ENCODE results near the gene TTLL12. TPM values are rescaled to one million over a fixed set of nuclear protein-coding genes. Genes with fewer than 3 reads are reported as not detected.

The TTLL12 gene
- total and polyA plus RNA-seq, 2 experiments from 2014 or later = 29.5 to 42.8 TPM

GRCh38 chr22:43210631-43211515 is 23.9 kb upstream of the TTLL12 start:
- no peak overlapping the region for H3K27ac ChIP-seq
- H3F3A ChIP-seq (ENCODE audit: insufficient read depth) = no peaks in the 10 kb centered on the region
- WGBS, 2 experiments (ENCODE audit: low coverage in 1 of 2, low lambda C conversion rate in 2 of 2, missing lambda C conversion rate in 2 of 2) = 75 to 76% methylated on average over 26 to 34 of the region's 34 CpGs
- no peaks in the 10 kb centered on the region for H3K9me3 ChIP-seq (ENCODE audit: low read depth)
- TF ChIP-seq EZH2phosphoT487 (IDR thresholded peaks at IDR 0.05; ENCODE audit: insufficient read depth, low read depth) = no peak
- no peak for TF ChIP-seq EZH2 (IDR thresholded peaks at IDR 0.05; ENCODE audit: insufficient read depth, poor library complexity, severe bottlenecking)
- no peaks in the 10 kb centered on the region for H3K36me3 ChIP-seq (ENCODE audit: low read depth)
- in situ Hi-C loops (cut with MboI) = no loop called here
- H3K9me2 ChIP-seq (ENCODE audit: insufficient read depth) = no peaks in the 10 kb centered on the region
- DNase-seq = no peak
- no peaks in the 10 kb centered on the region for H3K79me2 ChIP-seq (ENCODE audit: insufficient read depth)
- no peak overlapping the region for H3K4me2 ChIP-seq (ENCODE audit: unreplicated experiment)
- H3K4me1 ChIP-seq (ENCODE audit: insufficient read depth) = no peaks in the 10 kb centered on the region
- H4K20me1 ChIP-seq (ENCODE audit: insufficient read depth) = no peaks in the 10 kb centered on the region
- no peak overlapping the region for H3K9ac ChIP-seq
- no peak overlapping the region for H3K4me3 ChIP-seq
- no peaks in the 10 kb centered on the region for H3K27me3 ChIP-seq (replicated peaks; ENCODE audit: insufficient read depth)
- H2AFZ ChIP-seq = no peak overlapping the region

- H3K27ac ChIP-seq = no peak overlapping the region
- in situ Hi-C loops (cut with MboI) = no loop called here
- H3K27me3 ChIP-seq (replicated peaks; ENCODE audit: insufficient read depth) = no peaks in the 10 kb centered on the region
- DNase-seq = no peak
- WGBS, 2 experiments (ENCODE audit: low coverage in 1 of 2, low lambda C conversion rate in 2 of 2, missing lambda C conversion rate in 2 of 2) = 73 to 77% methylated on average over 21 to 22 of the region's 22 CpGs
- H4K20me1 ChIP-seq (ENCODE audit: insufficient read depth) = no peaks in the 10 kb centered on the region
- H3K4me3 ChIP-seq = no peak overlapping the region
- no peaks in the 10 kb centered on the region for H3K36me3 ChIP-seq (ENCODE audit: low read depth)
- no peaks in the 10 kb centered on the region for H3K79me2 ChIP-seq (ENCODE audit: insufficient read depth)
- H3K9me3 ChIP-seq (ENCODE audit: low read depth) = no peaks in the 10 kb centered on the region
- TF ChIP-seq EZH2 (IDR thresholded peaks at IDR 0.05; ENCODE audit: insufficient read depth, poor library complexity, severe bottlenecking) = no peak
- TF ChIP-seq EZH2phosphoT487 (IDR thresholded peaks at IDR 0.05; ENCODE audit: insufficient read depth, low read depth) = no peak
- no peak overlapping the region for H3K4me2 ChIP-seq (ENCODE audit: unreplicated experiment)
- H3F3A ChIP-seq (ENCODE audit: insufficient read depth) = no peaks in the 10 kb centered on the region
- H2AFZ ChIP-seq = no peak overlapping the region
- H3K9ac ChIP-seq = no peak overlapping the region
- no peaks in the 10 kb centered on the region for H3K4me1 ChIP-seq (ENCODE audit: insufficient read depth)
- H3K9me2 ChIP-seq (ENCODE audit: insufficient read depth) = no peaks in the 10 kb centered on the region
These were observed 23.0 kb upstream of the TTLL12 start for GRCh38 chr22:43209971-43210370.

- TF ChIP-seq EZH2 (IDR thresholded peaks at IDR 0.05; ENCODE audit: insufficient read depth, poor library complexity, severe bottlenecking) (no peak), EZH2phosphoT487 (IDR thresholded peaks at IDR 0.05; ENCODE audit: insufficient read depth, low read depth) (no peak)
- Histone ChIP-seq H3K79me2 (ENCODE audit: insufficient read depth) (no peaks in the 10 kb centered on the region), H4K20me1 (ENCODE audit: insufficient read depth) (no peaks in the 10 kb centered on the region), H3K36me3 (ENCODE audit: low read depth) (no peaks in the 10 kb centered on the region), H3K27me3 (replicated peaks; ENCODE audit: insufficient read depth) (no peaks in the 10 kb centered on the region), H3K4me1 (ENCODE audit: insufficient read depth) (no peaks in the 10 kb centered on the region), H3K9ac (no peak overlapping the region), H2AFZ (no peak overlapping the region), H3K9me3 (ENCODE audit: low read depth) (no peaks in the 10 kb centered on the region), H3K4me3 (no peak overlapping the region), H3K4me2 (ENCODE audit: unreplicated experiment) (no peak overlapping the region), H3K9me2 (ENCODE audit: insufficient read depth) (no peaks in the 10 kb centered on the region), H3F3A (ENCODE audit: insufficient read depth) (no peaks in the 10 kb centered on the region), H3K27ac (no peak overlapping the region)
- in situ Hi-C loops (cut with MboI) = no loop called here
- 80 to 81% methylated on average over 15 of the region's 15 CpGs for whole genome bisulfite sequencing, 2 experiments (ENCODE audit: low coverage in 1 of 2, low lambda C conversion rate in 2 of 2, missing lambda C conversion rate in 2 of 2)
- DNase-seq = no peak
These were observed 22.6 kb upstream of the TTLL12 start for GRCh38 chr22:43209523-43209890.

GRCh38 chr22:43208703-43209522 is 22.0 kb upstream of the TTLL12 start:
- WGBS, 2 experiments (ENCODE audit: low coverage in 1 of 2, low lambda C conversion rate in 2 of 2, missing lambda C conversion rate in 2 of 2) = 77 to 81% methylated on average over 19 to 26 of the region's 26 CpGs
- Histone ChIP-seq H3K79me2 (ENCODE audit: insufficient read depth) (no peaks in the 10 kb centered on the region), H3K27me3 (replicated peaks; ENCODE audit: insufficient read depth) (no peaks in the 10 kb centered on the region), H3K9ac (no peak overlapping the region), H3K4me1 (ENCODE audit: insufficient read depth) (no peaks in the 10 kb centered on the region), H3K4me3 (no peak overlapping the region), H2AFZ (no peak overlapping the region), H3K9me3 (ENCODE audit: low read depth) (no peaks in the 10 kb centered on the region), H4K20me1 (ENCODE audit: insufficient read depth) (no peaks in the 10 kb centered on the region), H3K36me3 (ENCODE audit: low read depth) (no peaks in the 10 kb centered on the region), H3K4me2 (ENCODE audit: unreplicated experiment) (no peak overlapping the region), H3F3A (ENCODE audit: insufficient read depth) (no peaks in the 10 kb centered on the region), H3K9me2 (ENCODE audit: insufficient read depth) (no peaks in the 10 kb centered on the region), H3K27ac (no peak overlapping the region)
- in situ Hi-C loops (cut with MboI) = no loop called here
- no peak for TF ChIP-seq EZH2 (IDR thresholded peaks at IDR 0.05; ENCODE audit: insufficient read depth, poor library complexity, severe bottlenecking)
- TF ChIP-seq EZH2phosphoT487 (IDR thresholded peaks at IDR 0.05; ENCODE audit: insufficient read depth, low read depth) = no peak
- DNase-seq = no peak
